NB4 (cell line): ENCODE measurements around the gene NDUFS2.

Source experiments
- DNase-seq: peaks from one replicate; pipeline ENCODE4 v3.0.0; 2010; ENCODE audit warnings: low read depth
- H3K4me3 ChIP-seq: one replicate; pipeline ENCODE4 v1.5.1; 2011; ENCODE audit warnings: mild to moderate bottlenecking, low read depth, low read length, moderate library complexity
- CTCF ChIP-seq: IDR thresholded peaks from one replicate; pipeline ENCODE4 v1.5.1; 2012; ENCODE audit warnings: low read depth, low read length
- MAX ChIP-seq: IDR thresholded peaks from 2 replicates; pipeline ENCODE4 v1.6.1; 2011; ENCODE audit warnings: low read depth, low read length
- MYC ChIP-seq: IDR thresholded peaks from 2 replicates; pipeline ENCODE4 v1.6.1; 2011; ENCODE audit warnings: low read depth, low read length
- POLR2A ChIP-seq: IDR thresholded peaks from 2 replicates; pipeline ENCODE4 v1.6.1; 2011; ENCODE audit warnings: mild to moderate bottlenecking; ENCODE audit not compliant: insufficient read length; ENCODE audit errors: extremely low read depth

The NDUFS2 gene

GRCh38 chr1:161217831-161218230 is 15.7 kb downstream of the NDUFS2 start:
- DNase-seq = no peak
- TF ChIP-seq MAX (no peak), POLR2A (no peak), MYC (no peak), CTCF (no peak)
- no peak overlapping the region for H3K4me3 ChIP-seq

- no peak for DNase-seq
- H3K4me3 ChIP-seq = no peak overlapping the region
- TF ChIP-seq CTCF (no peak), MAX (no peak), POLR2A (no peak), MYC (no peak)
These were observed 16.3 kb downstream of the NDUFS2 start for GRCh38 chr1:161218301-161219077.

- no peak for DNase-seq
- TF ChIP-seq POLR2A = no peak
- TF ChIP-seq CTCF = no peak
- TF ChIP-seq MYC = no peak
- no peak for TF ChIP-seq MAX
- no peak overlapping the region for H3K4me3 ChIP-seq
These were observed 17.1 kb downstream of the NDUFS2 start for GRCh38 chr1:161219078-161219892.

- no peak for TF ChIP-seq MYC
- TF ChIP-seq CTCF = no peak
- no peak for TF ChIP-seq POLR2A
- no peak for TF ChIP-seq MAX
- DNase-seq = no peak
- H3K4me3 ChIP-seq = no peak overlapping the region
These were observed 17.8 kb downstream of the NDUFS2 start for GRCh38 chr1:161220002-161220401.

GRCh38 chr1:161222175-161223019 is 20.2 kb downstream of the NDUFS2 start:
- no peak overlapping the region for H3K4me3 ChIP-seq
- TF ChIP-seq CTCF (no peak), POLR2A (no peak), MAX (no peak), MYC (no peak)
- no peak for DNase-seq
